HepG2 (cell line): ENCODE measurements around the gene TTLL11. TPM values are rescaled to one million over a fixed set of nuclear protein-coding genes. Genes with fewer than 3 reads are reported as not detected.

Experiments
- ASH2L ChIP-seq: fragments of 300-600, 200-600 bp; sonication (generic); IDR thresholded peaks from 2 replicates; pipeline ENCODE4 v1.7.0; 2017; ENCODE audit warnings: low read depth, mild to moderate bottlenecking, moderate library complexity, mixed read lengths, low read length; ENCODE audit not compliant: insufficient read length
- ATF1 ChIP-seq: IDR thresholded peaks from 2 replicates; pipeline ENCODE4 v1.6.1; 2016; ENCODE audit warnings: mild to moderate bottlenecking, control low read depth
- BCL6 ChIP-seq: IDR thresholded peaks from 2 replicates; pipeline ENCODE4 v1.6.1; 2016; ENCODE audit warnings: missing genetic modification reagents, missing compliant biosample characterization
- DPF2 ChIP-seq: sonication (generic); formaldehyde crosslinking; IDR thresholded peaks from 2 replicates; pipeline ENCODE4 v1.4.0; 2020; ENCODE audit warnings: mild to moderate bottlenecking, low read depth, missing genetic modification reagents, borderline replicate concordance
- FOSL2 ChIP-seq: sonication (generic); formaldehyde crosslinking; IDR thresholded peaks from 2 replicates; pipeline ENCODE4 v1.4.0; 2020; ENCODE audit warnings: missing genetic modification reagents
- JUN ChIP-seq: sonication (generic); formaldehyde crosslinking; IDR thresholded peaks from 2 replicates; pipeline ENCODE4 v1.4.0; 2020; ENCODE audit warnings: mild to moderate bottlenecking, missing genetic modification reagents
- SPEN ChIP-seq: sonication (generic); formaldehyde crosslinking; IDR thresholded peaks from 2 replicates; pipeline ENCODE4 v1.5.1; 2020; ENCODE audit warnings: low read depth, mild to moderate bottlenecking, missing genetic modification reagents
- SSRP1 ChIP-seq: IDR thresholded peaks from 2 replicates; pipeline ENCODE4 v1.6.1; 2016; ENCODE audit warnings: control low read depth
- ZFP1 ChIP-seq: IDR thresholded peaks from 2 replicates; pipeline ENCODE4 v1.6.1; 2016
- ZMAT3 ChIP-seq: sonication (generic); formaldehyde crosslinking; conservative IDR thresholded peaks from 2 replicates; pipeline ENCODE4 v1.7.0; 2021; ENCODE audit warnings: missing genetic modification reagents
- ZNF138 ChIP-seq: sonication (generic); formaldehyde crosslinking; IDR thresholded peaks from 2 replicates; pipeline ENCODE4 v1.5.0; 2020; ENCODE audit warnings: mild to moderate bottlenecking, low read depth, missing genetic modification reagents
- ZNF207 ChIP-seq: fragments of 450-650 bp; IDR thresholded peaks from 2 replicates; pipeline ENCODE4 v1.6.1; 2016; ENCODE audit warnings: antibody characterized with exemption, borderline replicate concordance
- ZNF615 ChIP-seq: sonication (generic); formaldehyde crosslinking; IDR thresholded peaks from 2 replicates; pipeline ENCODE4 v1.5.0; 2020; ENCODE audit warnings: mild to moderate bottlenecking, missing genetic modification reagents, borderline replicate concordance
- ZNF83 ChIP-seq: sonication (generic); formaldehyde crosslinking; IDR thresholded peaks from 2 replicates; pipeline ENCODE4 v1.4.0; 2020; ENCODE audit warnings: missing genetic modification reagents, mild to moderate bottlenecking, borderline replicate concordance
- ZNF850 ChIP-seq: sonication (generic); formaldehyde crosslinking; conservative IDR thresholded peaks from 2 replicates; pipeline ENCODE4 v1.9.0; 2021; ENCODE audit warnings: mild to moderate bottlenecking, missing genetic modification reagents
- polyA plus RNA-seq, 8 experiments: library from polyadenylated mRNA; depleted of rRNA in 3 of 8; stranded (reverse) in 7 of 8; unstranded in 1 of 8; fragments of >200 nt; fragmentation: Illumina TruSeq in 4 of 8; extraction: Trizol in 4 of 8; gene quantifications; 2 replicates each; pipeline versions ENCODE4 v1.2.1 to v1.2.3, GENCODE V29; 2011 to 2016; ENCODE audit warnings: low read depth in 4 of 8, missing spikeins in 1 of 8, mixed read lengths in 1 of 8; ENCODE audit not compliant: insufficient read depth in 1 of 8
- total RNA-seq, 5 experiments: library from RNA; depleted of rRNA; stranded (reverse); fragments of >200 nt; fragmentation: Illumina TruSeq; extraction: Trizol; gene quantifications; 2 replicates each; pipeline ENCODE4 v1.2.3, GENCODE V29; 2016; ENCODE audit warnings: low read depth in 1 of 5
- TF ChIP-seq, protein P1 (sequence below): sonication (generic); formaldehyde crosslinking; conservative IDR thresholded peaks from 2 replicates; pipeline ENCODE4 v1.4.0; 2020; ENCODE audit warnings: mild to moderate bottlenecking, missing genetic modification reagents, moderate library complexity
- TF ChIP-seq, protein P2 (sequence below): sonication (generic); formaldehyde crosslinking; IDR thresholded peaks from 2 replicates; pipeline ENCODE4 v1.4.0; 2020; ENCODE audit warnings: missing genetic modification reagents, borderline replicate concordance
- TF ChIP-seq, protein P3 (sequence below): sonication (generic); formaldehyde crosslinking; conservative IDR thresholded peaks from 2 replicates; pipeline ENCODE4 v1.4.0; 2020; ENCODE audit warnings: missing genetic modification reagents
- TF ChIP-seq, protein P4 (sequence below): sonication (generic); formaldehyde crosslinking; IDR thresholded peaks from 2 replicates; pipeline ENCODE4 v1.5.0; 2020; ENCODE audit warnings: mild to moderate bottlenecking, missing genetic modification reagents, moderate library complexity

Gene TTLL11
- total and polyA plus RNA-seq, 2 of the 13 experiments (the other 11 are each of a cell fraction or from before 2014, with no cell fraction given) = 4.5 to 5.2 TPM

DNA sequence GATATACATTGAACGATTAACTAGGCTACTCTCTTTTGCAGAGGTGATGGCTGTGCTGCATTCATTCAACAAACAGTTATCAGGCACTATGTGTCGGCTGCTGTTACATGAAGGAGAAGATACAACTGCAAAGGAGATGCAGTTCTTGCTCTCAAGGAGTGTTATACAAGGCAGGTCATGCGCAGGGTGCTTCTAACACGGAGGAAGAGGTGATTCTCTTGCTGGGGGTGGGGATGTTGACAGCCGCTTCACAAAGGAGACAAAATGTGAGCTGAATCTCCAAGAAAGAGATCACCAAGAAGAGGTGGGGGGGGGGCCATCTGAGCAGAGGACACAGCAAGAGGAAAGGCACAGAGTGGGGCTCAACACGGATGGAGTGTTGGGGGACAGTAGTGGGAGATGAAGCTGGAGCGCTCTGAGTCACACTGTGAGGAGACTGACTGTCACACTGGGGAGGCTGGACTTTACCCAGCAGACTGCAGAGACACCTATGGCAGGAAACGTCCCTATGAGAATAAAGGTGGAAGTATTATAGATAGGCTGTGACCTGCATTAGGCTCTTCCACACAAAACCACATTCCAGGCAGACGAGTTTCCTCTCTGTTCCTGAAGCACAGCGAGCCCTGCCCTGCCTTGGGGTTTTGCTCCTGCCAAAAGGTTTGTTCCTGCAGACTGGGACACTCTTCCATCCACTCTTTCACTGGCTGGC is 45.6 kb upstream of the TTLL11 start (continued):
- TF ChIP-seq, protein P1, sequence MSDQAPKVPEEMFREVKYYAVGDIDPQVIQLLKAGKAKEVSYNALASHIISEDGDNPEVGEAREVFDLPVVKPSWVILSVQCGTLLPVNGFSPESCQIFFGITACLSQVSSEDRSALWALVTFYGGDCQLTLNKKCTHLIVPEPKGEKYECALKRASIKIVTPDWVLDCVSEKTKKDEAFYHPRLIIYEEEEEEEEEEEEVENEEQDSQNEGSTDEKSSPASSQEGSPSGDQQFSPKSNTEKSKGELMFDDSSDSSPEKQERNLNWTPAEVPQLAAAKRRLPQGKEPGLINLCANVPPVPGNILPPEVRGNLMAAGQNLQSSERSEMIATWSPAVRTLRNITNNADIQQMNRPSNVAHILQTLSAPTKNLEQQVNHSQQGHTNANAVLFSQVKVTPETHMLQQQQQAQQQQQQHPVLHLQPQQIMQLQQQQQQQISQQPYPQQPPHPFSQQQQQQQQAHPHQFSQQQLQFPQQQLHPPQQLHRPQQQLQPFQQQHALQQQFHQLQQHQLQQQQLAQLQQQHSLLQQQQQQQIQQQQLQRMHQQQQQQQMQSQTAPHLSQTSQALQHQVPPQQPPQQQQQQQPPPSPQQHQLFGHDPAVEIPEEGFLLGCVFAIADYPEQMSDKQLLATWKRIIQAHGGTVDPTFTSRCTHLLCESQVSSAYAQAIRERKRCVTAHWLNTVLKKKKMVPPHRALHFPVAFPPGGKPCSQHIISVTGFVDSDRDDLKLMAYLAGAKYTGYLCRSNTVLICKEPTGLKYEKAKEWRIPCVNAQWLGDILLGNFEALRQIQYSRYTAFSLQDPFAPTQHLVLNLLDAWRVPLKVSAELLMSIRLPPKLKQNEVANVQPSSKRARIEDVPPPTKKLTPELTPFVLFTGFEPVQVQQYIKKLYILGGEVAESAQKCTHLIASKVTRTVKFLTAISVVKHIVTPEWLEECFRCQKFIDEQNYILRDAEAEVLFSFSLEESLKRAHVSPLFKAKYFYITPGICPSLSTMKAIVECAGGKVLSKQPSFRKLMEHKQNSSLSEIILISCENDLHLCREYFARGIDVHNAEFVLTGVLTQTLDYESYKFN (CRISPR knock-in tag) = peak; percentile 56; the same call in 1 of the 2 replicates
- 0 out of 2 replicates have a peak, but pooled peaks have one; percentile 10 for TF ChIP-seq ZMAT3
- TF ChIP-seq, protein P2, sequence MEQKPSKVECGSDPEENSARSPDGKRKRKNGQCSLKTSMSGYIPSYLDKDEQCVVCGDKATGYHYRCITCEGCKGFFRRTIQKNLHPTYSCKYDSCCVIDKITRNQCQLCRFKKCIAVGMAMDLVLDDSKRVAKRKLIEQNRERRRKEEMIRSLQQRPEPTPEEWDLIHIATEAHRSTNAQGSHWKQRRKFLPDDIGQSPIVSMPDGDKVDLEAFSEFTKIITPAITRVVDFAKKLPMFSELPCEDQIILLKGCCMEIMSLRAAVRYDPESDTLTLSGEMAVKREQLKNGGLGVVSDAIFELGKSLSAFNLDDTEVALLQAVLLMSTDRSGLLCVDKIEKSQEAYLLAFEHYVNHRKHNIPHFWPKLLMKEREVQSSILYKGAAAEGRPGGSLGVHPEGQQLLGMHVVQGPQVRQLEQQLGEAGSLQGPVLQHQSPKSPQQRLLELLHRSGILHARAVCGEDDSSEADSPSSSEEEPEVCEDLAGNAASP = no peak
- TF ChIP-seq ZNF83 (CRISPR knock-in tag) = 0 out of 2 replicates have a peak, but pooled peaks have one; percentile 36
- TF ChIP-seq FOSL2 = peak; percentile 62
- TF ChIP-seq ZNF850 (CRISPR knock-in tag) = no peak
- TF ChIP-seq SSRP1 (CRISPR knock-in tag) = no peak
- no peak for TF ChIP-seq ATF1 (CRISPR knock-in tag)
- 0 out of 2 replicates have a peak, but pooled peaks have one; percentile 30 for TF ChIP-seq SPEN (CRISPR knock-in tag)
- TF ChIP-seq, protein P3, sequence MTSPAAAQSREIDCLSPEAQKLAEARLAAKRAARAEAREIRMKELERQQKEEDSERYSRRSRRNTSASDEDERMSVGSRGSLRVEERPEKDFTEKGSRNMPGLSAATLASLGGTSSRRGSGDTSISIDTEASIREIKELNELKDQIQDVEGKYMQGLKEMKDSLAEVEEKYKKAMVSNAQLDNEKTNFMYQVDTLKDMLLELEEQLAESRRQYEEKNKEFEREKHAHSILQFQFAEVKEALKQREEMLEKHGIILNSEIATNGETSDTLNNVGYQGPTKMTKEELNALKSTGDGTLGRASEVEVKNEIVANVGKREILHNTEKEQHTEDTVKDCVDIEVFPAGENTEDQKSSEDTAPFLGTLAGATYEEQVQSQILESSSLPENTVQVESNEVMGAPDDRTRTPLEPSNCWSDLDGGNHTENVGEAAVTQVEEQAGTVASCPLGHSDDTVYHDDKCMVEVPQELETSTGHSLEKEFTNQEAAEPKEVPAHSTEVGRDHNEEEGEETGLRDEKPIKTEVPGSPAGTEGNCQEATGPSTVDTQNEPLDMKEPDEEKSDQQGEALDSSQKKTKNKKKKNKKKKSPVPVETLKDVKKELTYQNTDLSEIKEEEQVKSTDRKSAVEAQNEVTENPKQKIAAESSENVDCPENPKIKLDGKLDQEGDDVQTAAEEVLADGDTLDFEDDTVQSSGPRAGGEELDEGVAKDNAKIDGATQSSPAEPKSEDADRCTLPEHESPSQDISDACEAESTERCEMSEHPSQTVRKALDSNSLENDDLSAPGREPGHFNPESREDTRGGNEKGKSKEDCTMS (CRISPR knock-in tag) = no peak
- no peak for TF ChIP-seq BCL6 (CRISPR knock-in tag)
- no peak for TF ChIP-seq ASH2L
- TF ChIP-seq, protein P4, sequence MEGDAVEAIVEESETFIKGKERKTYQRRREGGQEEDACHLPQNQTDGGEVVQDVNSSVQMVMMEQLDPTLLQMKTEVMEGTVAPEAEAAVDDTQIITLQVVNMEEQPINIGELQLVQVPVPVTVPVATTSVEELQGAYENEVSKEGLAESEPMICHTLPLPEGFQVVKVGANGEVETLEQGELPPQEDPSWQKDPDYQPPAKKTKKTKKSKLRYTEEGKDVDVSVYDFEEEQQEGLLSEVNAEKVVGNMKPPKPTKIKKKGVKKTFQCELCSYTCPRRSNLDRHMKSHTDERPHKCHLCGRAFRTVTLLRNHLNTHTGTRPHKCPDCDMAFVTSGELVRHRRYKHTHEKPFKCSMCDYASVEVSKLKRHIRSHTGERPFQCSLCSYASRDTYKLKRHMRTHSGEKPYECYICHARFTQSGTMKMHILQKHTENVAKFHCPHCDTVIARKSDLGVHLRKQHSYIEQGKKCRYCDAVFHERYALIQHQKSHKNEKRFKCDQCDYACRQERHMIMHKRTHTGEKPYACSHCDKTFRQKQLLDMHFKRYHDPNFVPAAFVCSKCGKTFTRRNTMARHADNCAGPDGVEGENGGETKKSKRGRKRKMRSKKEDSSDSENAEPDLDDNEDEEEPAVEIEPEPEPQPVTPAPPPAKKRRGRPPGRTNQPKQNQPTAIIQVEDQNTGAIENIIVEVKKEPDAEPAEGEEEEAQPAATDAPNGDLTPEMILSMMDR = 0 out of 2 replicates have a peak, but pooled peaks have one; percentile 15
- no peak for TF ChIP-seq ZFP1 (CRISPR knock-in tag)
- TF ChIP-seq JUN (CRISPR knock-in tag) = 0 out of 2 replicates have a peak, but pooled peaks have one; percentile 25
- no peak for TF ChIP-seq ZNF615 (CRISPR knock-in tag)
- TF ChIP-seq DPF2 = 0 out of 2 replicates have a peak, but pooled peaks have one; percentile 35
- no peak for TF ChIP-seq ZNF207
- TF ChIP-seq ZNF138 (CRISPR knock-in tag) = no peak
